ENCODE data around the gene PLA2G10.
A peak's percentile ranks its signal among the peaks of the same experiment; 100 is the strongest.

Gene PLA2G10

DNA sequence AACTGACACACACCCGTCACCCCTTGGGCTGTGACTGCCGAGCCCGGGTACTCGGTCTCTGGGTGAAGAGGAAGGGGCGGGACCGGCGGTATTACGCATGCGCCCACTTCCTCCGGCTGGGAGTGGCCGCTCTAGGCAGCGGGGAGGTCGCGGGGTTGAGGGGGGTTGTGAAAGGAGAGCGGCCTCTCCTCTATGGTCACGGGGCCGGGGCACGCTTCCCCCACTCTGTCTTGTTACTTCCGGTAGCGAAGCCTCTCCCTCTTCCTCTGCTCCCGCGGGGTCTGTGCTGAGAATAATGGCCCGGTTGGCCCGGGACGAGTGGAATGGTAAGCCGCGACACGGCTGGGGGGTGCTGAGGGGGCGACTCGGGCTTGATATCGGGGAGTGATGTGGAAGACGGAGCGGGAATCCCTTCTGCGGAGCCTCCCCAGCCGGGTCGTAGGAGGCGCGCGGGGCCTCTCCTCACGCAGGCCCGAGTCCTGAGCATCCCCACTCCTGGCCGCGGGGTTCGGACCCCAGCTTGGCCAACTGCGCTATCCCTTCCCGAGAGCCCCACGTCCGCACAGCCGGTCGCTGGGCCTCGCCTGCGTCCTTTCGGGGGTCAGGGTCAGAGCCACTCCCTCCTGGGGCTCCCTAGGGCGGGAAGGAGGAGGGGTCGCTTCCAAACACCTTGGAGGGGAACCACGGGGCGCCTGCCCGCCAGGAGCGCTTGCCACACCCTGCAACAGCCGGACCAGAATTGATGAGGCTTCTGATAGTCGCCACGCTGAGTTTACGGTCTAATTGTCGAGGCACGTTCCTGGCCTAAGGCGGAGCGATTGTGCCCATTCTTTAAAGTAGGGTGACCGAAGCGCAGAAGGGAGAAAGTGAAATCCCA, 61.2 kb downstream of the PLA2G10 start, which contains the start of gene BFAR (continued):
- TF ChIP-seq ZNF114 (tag by site-specific recombination; IDR thresholded peaks at IDR 0.05) (no peak), IKZF3 (tag by site-specific recombination; IDR thresholded peaks at IDR 0.05) (no peak), BCL11A (tag by site-specific recombination; IDR thresholded peaks at IDR 0.05; ENCODE audit: low read depth) (0 out of 2 replicates have a peak, but pooled peaks have one; percentile 27), ZNF394 (tag by site-specific recombination; IDR thresholded peaks at IDR 0.05; ENCODE audit: borderline replicate concordance) (peak; percentile 41; the same call in 1 of the 2 replicates), ZNF23 (tag by site-specific recombination; IDR thresholded peaks at IDR 0.05; ENCODE audit: borderline replicate concordance) (no peak), REPIN1 (tag by site-specific recombination; IDR thresholded peaks at IDR 0.05; ENCODE audit: low read depth) (no peak), ZNF792 (tag by site-specific recombination; IDR thresholded peaks at IDR 0.05) (no peak), ZNF366 (tag by site-specific recombination; conservative IDR thresholded peaks at IDR 0.05) (peak; percentile 46), ZNF221 (tag by site-specific recombination; IDR thresholded peaks at IDR 0.05; ENCODE audit: borderline replicate concordance) (no peak), OSR2 (tag by site-specific recombination; IDR thresholded peaks at IDR 0.05) (no peak), ZNF10 (tag by site-specific recombination; IDR thresholded peaks at IDR 0.05) (no peak), ZBTB7A (tag by site-specific recombination; IDR thresholded peaks at IDR 0.05; ENCODE audit: low read depth) (peak; percentile 90), ZNF837 (tag by site-specific recombination; IDR thresholded peaks at IDR 0.05) (no peak), ZNF548 (tag by site-specific recombination; IDR thresholded peaks at IDR 0.05) (no peak), ZNF354C (tag by site-specific recombination; IDR thresholded peaks at IDR 0.05; ENCODE audit: borderline replicate concordance, low read depth) (no peak), ZNF621 (tag by site-specific recombination; IDR thresholded peaks at IDR 0.05) (no peak), ZNF785 (tag by site-specific recombination; IDR thresholded peaks at IDR 0.05) (no peak), ZNF768 (tag by site-specific recombination; IDR thresholded peaks at IDR 0.05) (no peak), ZFP69B (tag by site-specific recombination; IDR thresholded peaks at IDR 0.05) (no peak), ZNF654 (tag by site-specific recombination; IDR thresholded peaks at IDR 0.05; ENCODE audit: low read depth) (peak; percentile 2; the same call in 1 of the 2 replicates)
- TF ChIP-seq, protein P1, sequence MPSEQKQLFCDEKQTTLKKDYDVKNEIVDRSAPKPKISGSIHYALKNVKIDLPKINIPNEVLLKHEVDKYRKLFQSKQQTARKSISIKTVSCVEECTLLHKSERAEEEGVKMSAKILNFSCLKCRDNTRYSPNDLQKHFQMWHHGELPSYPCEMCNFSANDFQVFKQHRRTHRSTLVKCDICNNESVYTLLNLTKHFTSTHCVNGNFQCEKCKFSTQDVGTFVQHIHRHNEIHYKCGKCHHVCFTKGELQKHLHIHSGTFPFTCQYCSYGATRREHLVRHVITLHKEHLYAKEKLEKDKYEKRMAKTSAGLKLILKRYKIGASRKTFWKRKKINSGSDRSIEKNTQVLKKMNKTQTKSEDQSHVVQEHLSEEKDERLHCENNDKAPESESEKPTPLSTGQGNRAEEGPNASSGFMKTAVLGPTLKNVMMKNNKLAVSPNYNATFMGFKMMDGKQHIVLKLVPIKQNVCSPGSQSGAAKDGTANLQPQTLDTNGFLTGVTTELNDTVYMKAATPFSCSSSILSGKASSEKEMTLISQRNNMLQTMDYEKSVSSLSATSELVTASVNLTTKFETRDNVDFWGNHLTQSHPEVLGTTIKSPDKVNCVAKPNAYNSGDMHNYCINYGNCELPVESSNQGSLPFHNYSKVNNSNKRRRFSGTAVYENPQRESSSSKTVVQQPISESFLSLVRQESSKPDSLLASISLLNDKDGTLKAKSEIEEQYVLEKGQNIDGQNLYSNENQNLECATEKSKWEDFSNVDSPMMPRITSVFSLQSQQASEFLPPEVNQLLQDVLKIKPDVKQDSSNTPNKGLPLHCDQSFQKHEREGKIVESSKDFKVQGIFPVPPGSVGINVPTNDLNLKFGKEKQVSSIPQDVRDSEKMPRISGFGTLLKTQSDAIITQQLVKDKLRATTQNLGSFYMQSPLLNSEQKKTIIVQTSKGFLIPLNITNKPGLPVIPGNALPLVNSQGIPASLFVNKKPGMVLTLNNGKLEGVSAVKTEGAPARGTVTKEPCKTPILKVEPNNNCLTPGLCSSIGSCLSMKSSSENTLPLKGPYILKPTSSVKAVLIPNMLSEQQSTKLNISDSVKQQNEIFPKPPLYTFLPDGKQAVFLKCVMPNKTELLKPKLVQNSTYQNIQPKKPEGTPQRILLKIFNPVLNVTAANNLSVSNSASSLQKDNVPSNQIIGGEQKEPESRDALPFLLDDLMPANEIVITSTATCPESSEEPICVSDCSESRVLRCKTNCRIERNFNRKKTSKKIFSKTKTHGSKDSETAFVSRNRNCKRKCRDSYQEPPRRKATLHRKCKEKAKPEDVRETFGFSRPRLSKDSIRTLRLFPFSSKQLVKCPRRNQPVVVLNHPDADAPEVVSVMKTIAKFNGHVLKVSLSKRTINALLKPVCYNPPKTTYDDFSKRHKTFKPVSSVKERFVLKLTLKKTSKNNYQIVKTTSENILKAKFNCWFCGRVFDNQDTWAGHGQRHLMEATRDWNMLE (tag by site-specific recombination; conservative IDR thresholded peaks at IDR 0.05; ENCODE audit: low read depth), result peak; percentile 61; the same call in 1 of the 2 replicates
- TF ChIP-seq, protein P2, sequence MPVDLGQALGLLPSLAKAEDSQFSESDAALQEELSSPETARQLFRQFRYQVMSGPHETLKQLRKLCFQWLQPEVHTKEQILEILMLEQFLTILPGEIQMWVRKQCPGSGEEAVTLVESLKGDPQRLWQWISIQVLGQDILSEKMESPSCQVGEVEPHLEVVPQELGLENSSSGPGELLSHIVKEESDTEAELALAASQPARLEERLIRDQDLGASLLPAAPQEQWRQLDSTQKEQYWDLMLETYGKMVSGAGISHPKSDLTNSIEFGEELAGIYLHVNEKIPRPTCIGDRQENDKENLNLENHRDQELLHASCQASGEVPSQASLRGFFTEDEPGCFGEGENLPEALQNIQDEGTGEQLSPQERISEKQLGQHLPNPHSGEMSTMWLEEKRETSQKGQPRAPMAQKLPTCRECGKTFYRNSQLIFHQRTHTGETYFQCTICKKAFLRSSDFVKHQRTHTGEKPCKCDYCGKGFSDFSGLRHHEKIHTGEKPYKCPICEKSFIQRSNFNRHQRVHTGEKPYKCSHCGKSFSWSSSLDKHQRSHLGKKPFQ (tag by site-specific recombination; IDR thresholded peaks at IDR 0.05), result no peak
- TF ChIP-seq, protein P3, sequence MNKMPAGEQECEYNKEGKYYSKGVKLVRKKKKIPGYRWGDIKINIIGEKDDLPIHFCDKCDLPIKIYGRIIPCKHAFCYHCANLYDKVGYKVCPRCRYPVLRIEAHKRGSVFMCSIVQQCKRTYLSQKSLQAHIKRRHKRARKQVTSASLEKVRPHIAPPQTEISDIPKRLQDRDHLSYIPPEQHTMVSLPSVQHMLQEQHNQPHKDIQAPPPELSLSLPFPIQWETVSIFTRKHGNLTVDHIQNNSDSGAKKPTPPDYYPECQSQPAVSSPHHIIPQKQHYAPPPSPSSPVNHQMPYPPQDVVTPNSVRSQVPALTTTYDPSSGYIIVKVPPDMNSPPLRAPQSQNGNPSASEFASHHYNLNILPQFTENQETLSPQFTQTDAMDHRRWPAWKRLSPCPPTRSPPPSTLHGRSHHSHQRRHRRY (tag by site-specific recombination; IDR thresholded peaks at IDR 0.05), result no peak
- TF ChIP-seq, protein P4, sequence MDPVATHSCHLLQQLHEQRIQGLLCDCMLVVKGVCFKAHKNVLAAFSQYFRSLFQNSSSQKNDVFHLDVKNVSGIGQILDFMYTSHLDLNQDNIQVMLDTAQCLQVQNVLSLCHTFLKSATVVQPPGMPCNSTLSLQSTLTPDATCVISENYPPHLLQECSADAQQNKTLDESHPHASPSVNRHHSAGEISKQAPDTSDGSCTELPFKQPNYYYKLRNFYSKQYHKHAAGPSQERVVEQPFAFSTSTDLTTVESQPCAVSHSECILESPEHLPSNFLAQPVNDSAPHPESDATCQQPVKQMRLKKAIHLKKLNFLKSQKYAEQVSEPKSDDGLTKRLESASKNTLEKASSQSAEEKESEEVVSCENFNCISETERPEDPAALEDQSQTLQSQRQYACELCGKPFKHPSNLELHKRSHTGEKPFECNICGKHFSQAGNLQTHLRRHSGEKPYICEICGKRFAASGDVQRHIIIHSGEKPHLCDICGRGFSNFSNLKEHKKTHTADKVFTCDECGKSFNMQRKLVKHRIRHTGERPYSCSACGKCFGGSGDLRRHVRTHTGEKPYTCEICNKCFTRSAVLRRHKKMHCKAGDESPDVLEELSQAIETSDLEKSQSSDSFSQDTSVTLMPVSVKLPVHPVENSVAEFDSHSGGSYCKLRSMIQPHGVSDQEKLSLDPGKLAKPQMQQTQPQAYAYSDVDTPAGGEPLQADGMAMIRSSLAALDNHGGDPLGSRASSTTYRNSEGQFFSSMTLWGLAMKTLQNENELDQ (tag by site-specific recombination; IDR thresholded peaks at IDR 0.05; ENCODE audit: low read depth), result no peak
- TF ChIP-seq, protein P5, sequence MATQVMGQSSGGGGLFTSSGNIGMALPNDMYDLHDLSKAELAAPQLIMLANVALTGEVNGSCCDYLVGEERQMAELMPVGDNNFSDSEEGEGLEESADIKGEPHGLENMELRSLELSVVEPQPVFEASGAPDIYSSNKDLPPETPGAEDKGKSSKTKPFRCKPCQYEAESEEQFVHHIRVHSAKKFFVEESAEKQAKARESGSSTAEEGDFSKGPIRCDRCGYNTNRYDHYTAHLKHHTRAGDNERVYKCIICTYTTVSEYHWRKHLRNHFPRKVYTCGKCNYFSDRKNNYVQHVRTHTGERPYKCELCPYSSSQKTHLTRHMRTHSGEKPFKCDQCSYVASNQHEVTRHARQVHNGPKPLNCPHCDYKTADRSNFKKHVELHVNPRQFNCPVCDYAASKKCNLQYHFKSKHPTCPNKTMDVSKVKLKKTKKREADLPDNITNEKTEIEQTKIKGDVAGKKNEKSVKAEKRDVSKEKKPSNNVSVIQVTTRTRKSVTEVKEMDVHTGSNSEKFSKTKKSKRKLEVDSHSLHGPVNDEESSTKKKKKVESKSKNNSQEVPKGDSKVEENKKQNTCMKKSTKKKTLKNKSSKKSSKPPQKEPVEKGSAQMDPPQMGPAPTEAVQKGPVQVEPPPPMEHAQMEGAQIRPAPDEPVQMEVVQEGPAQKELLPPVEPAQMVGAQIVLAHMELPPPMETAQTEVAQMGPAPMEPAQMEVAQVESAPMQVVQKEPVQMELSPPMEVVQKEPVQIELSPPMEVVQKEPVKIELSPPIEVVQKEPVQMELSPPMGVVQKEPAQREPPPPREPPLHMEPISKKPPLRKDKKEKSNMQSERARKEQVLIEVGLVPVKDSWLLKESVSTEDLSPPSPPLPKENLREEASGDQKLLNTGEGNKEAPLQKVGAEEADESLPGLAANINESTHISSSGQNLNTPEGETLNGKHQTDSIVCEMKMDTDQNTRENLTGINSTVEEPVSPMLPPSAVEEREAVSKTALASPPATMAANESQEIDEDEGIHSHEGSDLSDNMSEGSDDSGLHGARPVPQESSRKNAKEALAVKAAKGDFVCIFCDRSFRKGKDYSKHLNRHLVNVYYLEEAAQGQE (tag by site-specific recombination; IDR thresholded peaks at IDR 0.05), result no peak

Data from HEK293 (cell line).